DOHH2 (cell line): ENCODE results near the gene WNT2.

Source experiments
- H3F3A ChIP-seq: fragments of 200-600 bp; sonication (generic), shearing (Covaris generic); 2 replicates; pipeline ENCODE4 v1.6.0; 2016; ENCODE audit warnings: antibody characterized with exemption, mild to moderate bottlenecking; ENCODE audit not compliant: control insufficient read depth, insufficient read depth
- H3K27ac ChIP-seq: fragments of 200-600 bp; sonication (generic); 2 replicates; pipeline ENCODE4 v1.5.1; 2014; ENCODE audit warnings: low read depth, mild to moderate bottlenecking, low read length, moderate library complexity
- H3K27me3 ChIP-seq: fragments of 200-600 bp; sonication (generic); 2 replicates; pipeline ENCODE4 v1.6.1; 2014; ENCODE audit warnings: mild to moderate bottlenecking, low read length, mixed read lengths; ENCODE audit not compliant: control insufficient read depth
- H3K36me3 ChIP-seq: fragments of 200-600 bp; sonication (generic); 2 replicates; pipeline ENCODE4 v1.6.1; 2014; ENCODE audit warnings: mild to moderate bottlenecking, low read length, moderate library complexity, mixed read lengths; ENCODE audit not compliant: control insufficient read depth
- H3K4me1 ChIP-seq: fragments of 200-600 bp; sonication (generic); 2 replicates; pipeline ENCODE4 v1.6.1; 2014; ENCODE audit warnings: mild to moderate bottlenecking, low read length, mixed read lengths; ENCODE audit not compliant: control insufficient read depth
- H3K4me2 ChIP-seq: fragments of 200-600 bp; sonication (generic); 2 replicates; pipeline ENCODE4 v1.6.0; 2014; ENCODE audit warnings: mild to moderate bottlenecking, low read length, moderate library complexity
- H3K4me3 ChIP-seq: fragments of 200-600 bp; sonication (generic); 2 replicates; pipeline ENCODE4 v1.5.1; 2014; ENCODE audit warnings: mild to moderate bottlenecking, low read length, mixed read lengths
- H3K79me2 ChIP-seq: fragments of 200-600 bp; sonication (generic); 2 replicates; pipeline ENCODE4 v1.6.1; 2014; ENCODE audit warnings: mild to moderate bottlenecking, low read length, mixed read lengths; ENCODE audit not compliant: control insufficient read depth
- H3K9me2 ChIP-seq: fragments of 200-600 bp; sonication (generic); replicated peaks from 2 replicates; pipeline ENCODE4 v1.6.1; 2014; ENCODE audit warnings: mild to moderate bottlenecking, low read length, mixed read lengths; ENCODE audit not compliant: control insufficient read depth
- H3K9me3 ChIP-seq: fragments of 200-600 bp; sonication (generic); 2 replicates; pipeline ENCODE4 v1.6.1; 2014; ENCODE audit warnings: antibody characterized with exemption, low read length, mixed read lengths; ENCODE audit not compliant: control insufficient read depth, insufficient read depth
- H4K20me1 ChIP-seq: fragments of 200-600 bp; sonication (generic); 2 replicates; pipeline ENCODE4 v1.6.0; 2014; ENCODE audit warnings: low read depth, mild to moderate bottlenecking, antibody characterized with exemption, low read length, moderate library complexity; ENCODE audit not compliant: control insufficient read depth, insufficient read depth
- CTCF ChIP-seq: fragments of 200-600 bp; sonication (generic); IDR thresholded peaks from one replicate; pipeline ENCODE4 v1.5.1; 2014; ENCODE audit warnings: antibody characterized with exemption, mild to moderate bottlenecking, low read depth, low read length; ENCODE audit not compliant: poor library complexity, severe bottlenecking
- EZH2phosphoT487 ChIP-seq: fragments of 200-600 bp; sonication (generic); IDR thresholded peaks from 2 replicates; pipeline ENCODE4 v1.6.1; 2017; ENCODE audit warnings: borderline replicate concordance, mild to moderate bottlenecking, antibody characterized with exemption, low read length, moderate library complexity, mixed read lengths

WNT2 gene

GRCh38 chr7:117283371-117283770 is 39.5 kb downstream of the WNT2 start:
- Histone ChIP-seq H3K27ac (no peak overlapping the region), H3K36me3 (no peaks in the 10 kb centered on the region), H3K79me2 (no peaks in the 10 kb centered on the region), H3K9me3 (no peaks in the 10 kb centered on the region), H3K4me1 (no peaks in the 10 kb centered on the region), H4K20me1 (no peaks in the 10 kb centered on the region), H3K4me3 (no peak overlapping the region), H3K27me3 (no peaks in the 10 kb centered on the region), H3K9me2 (no peaks in the 10 kb centered on the region), H3K4me2 (no peak overlapping the region), H3F3A (no peaks in the 10 kb centered on the region)
- TF ChIP-seq EZH2phosphoT487 (no peak), CTCF (no peak)

- Histone ChIP-seq H3K4me3 (no peak overlapping the region), H3K4me1 (no peaks in the 10 kb centered on the region), H3K79me2 (no peaks in the 10 kb centered on the region), H3K36me3 (no peaks in the 10 kb centered on the region), H3F3A (no peaks in the 10 kb centered on the region), H3K9me3 (no peaks in the 10 kb centered on the region), H4K20me1 (no peaks in the 10 kb centered on the region), H3K9me2 (no peaks in the 10 kb centered on the region), H3K4me2 (no peak overlapping the region), H3K27ac (no peak overlapping the region), H3K27me3 (no peaks in the 10 kb centered on the region)
- TF ChIP-seq EZH2phosphoT487 = no peak
These were observed 40.5 kb downstream of the WNT2 start for GRCh38 chr7:117282239-117282812.

- no peaks in the 10 kb centered on the region for H3K36me3 ChIP-seq
- H3K4me3 ChIP-seq = no peak overlapping the region
- no peaks in the 10 kb centered on the region for H3K27me3 ChIP-seq
- H3K79me2 ChIP-seq = no peaks in the 10 kb centered on the region
- no peak overlapping the region for H3K27ac ChIP-seq
- no peaks in the 10 kb centered on the region for H3K9me3 ChIP-seq
- H3K4me2 ChIP-seq = no peak overlapping the region
- H3K9me2 ChIP-seq = no peaks in the 10 kb centered on the region
- no peaks in the 10 kb centered on the region for H4K20me1 ChIP-seq
- TF ChIP-seq CTCF (no peak), EZH2phosphoT487 (no peak)
- no peaks in the 10 kb centered on the region for H3K4me1 ChIP-seq
- no peaks in the 10 kb centered on the region for H3F3A ChIP-seq
These were observed 41.3 kb downstream of the WNT2 start for GRCh38 chr7:117281562-117281961.

- Histone ChIP-seq H3K9me3 (no peaks in the 10 kb centered on the region), H3K27me3 (0 out of 2 replicates have a peak, but pooled peaks cover under 1% of the 10 kb centered on the region), H3K79me2 (no peaks in the 10 kb centered on the region), H3K4me1 (no peaks in the 10 kb centered on the region), H3K27ac (no peak overlapping the region), H3K36me3 (no peaks in the 10 kb centered on the region), H3K4me3 (no peak overlapping the region), H3K9me2 (no peaks in the 10 kb centered on the region), H3F3A (no peaks in the 10 kb centered on the region), H3K4me2 (no peak overlapping the region), H4K20me1 (no peaks in the 10 kb centered on the region)
- no peak for TF ChIP-seq EZH2phosphoT487
- TF ChIP-seq CTCF = no peak
These were observed 42.8 kb downstream of the WNT2 start for GRCh38 chr7:117279931-117280557.
